ENCODE data around the gene RET.

Gene RET

GRCh38 chr10:43057231-43057711, 19.6 kb upstream of the RET start:
- H3K9ac ChIP-seq (ENCODE audit: low read length): no peak overlapping the region
- H3K4me3 ChIP-seq (ENCODE audit: low read length): no peak overlapping the region
- H3K79me2 ChIP-seq (ENCODE audit: low read length): no peaks in the 10 kb centered on the region
- H3K9me3 ChIP-seq (ENCODE audit: insufficient read depth, low read length): no peaks in the 10 kb centered on the region
- no peak overlapping the region for H3K4me2 ChIP-seq (ENCODE audit: low read length)
- no peak for TF ChIP-seq CTCF (IDR thresholded peaks at IDR 0.05; ENCODE audit: low read depth, low read length)
- TF ChIP-seq EZH2phosphoT487 (IDR thresholded peaks at IDR 0.05; ENCODE audit: low read depth): no peak
- no peaks in the 10 kb centered on the region for H3K36me3 ChIP-seq (replicated peaks; ENCODE audit: low read depth, low read length)
- no peak overlapping the region for H2AFZ ChIP-seq (ENCODE audit: low read depth, low read length)
- H3K4me1 ChIP-seq (ENCODE audit: low read length): no peaks in the 10 kb centered on the region
- no peaks in the 10 kb centered on the region for H4K20me1 ChIP-seq (ENCODE audit: insufficient read depth, low read length)
- peaks cover 4% of the 10 kb centered on the region; the same call in 1 of the 2 replicates for H3K27me3 ChIP-seq (ENCODE audit: low read depth, low read length)
- no peak overlapping the region for H3K27ac ChIP-seq (ENCODE audit: low read length)

GRCh38 chr10:43057831-43058340, 19.0 kb upstream of the RET start:
- Histone ChIP-seq H3K27me3 (ENCODE audit: low read depth, low read length) (peaks cover under 1% of the 10 kb centered on the region; the same call in 1 of the 2 replicates), H3K79me2 (ENCODE audit: low read length) (no peaks in the 10 kb centered on the region), H3K9ac (ENCODE audit: low read length) (no peak overlapping the region), H3K4me2 (ENCODE audit: low read length) (no peak overlapping the region), H2AFZ (ENCODE audit: low read depth, low read length) (no peak overlapping the region), H3K4me1 (ENCODE audit: low read length) (no peaks in the 10 kb centered on the region), H3K36me3 (replicated peaks; ENCODE audit: low read depth, low read length) (no peaks in the 10 kb centered on the region), H3K9me3 (ENCODE audit: insufficient read depth, low read length) (no peaks in the 10 kb centered on the region), H3K27ac (ENCODE audit: low read length) (no peak overlapping the region), H3K4me3 (ENCODE audit: low read length) (no peak overlapping the region), H4K20me1 (ENCODE audit: insufficient read depth, low read length) (no peaks in the 10 kb centered on the region)
- TF ChIP-seq CTCF (IDR thresholded peaks at IDR 0.05; ENCODE audit: low read depth, low read length) (no peak), EZH2phosphoT487 (IDR thresholded peaks at IDR 0.05; ENCODE audit: low read depth) (no peak)

- Histone ChIP-seq H3K27ac (ENCODE audit: low read length) (no peak overlapping the region), H3K9ac (ENCODE audit: low read length) (no peak overlapping the region), H3K4me3 (ENCODE audit: low read length) (no peak overlapping the region), H3K27me3 (ENCODE audit: low read depth, low read length) (no peaks in the 10 kb centered on the region), H3K4me2 (ENCODE audit: low read length) (no peak overlapping the region), H3K79me2 (ENCODE audit: low read length) (no peaks in the 10 kb centered on the region), H3K4me1 (ENCODE audit: low read length) (no peaks in the 10 kb centered on the region), H4K20me1 (ENCODE audit: insufficient read depth, low read length) (no peaks in the 10 kb centered on the region), H3K9me3 (ENCODE audit: insufficient read depth, low read length) (no peaks in the 10 kb centered on the region), H3K36me3 (replicated peaks; ENCODE audit: low read depth, low read length) (no peaks in the 10 kb centered on the region), H2AFZ (ENCODE audit: low read depth, low read length) (no peak overlapping the region)
- TF ChIP-seq CTCF (IDR thresholded peaks at IDR 0.05; ENCODE audit: low read depth, low read length) (no peak), EZH2phosphoT487 (IDR thresholded peaks at IDR 0.05; ENCODE audit: low read depth) (no peak)
Measured at GRCh38 chr10:43058716-43059335, 18.0 kb upstream of the RET start.

- TF ChIP-seq EZH2phosphoT487 (IDR thresholded peaks at IDR 0.05; ENCODE audit: low read depth) (no peak), CTCF (IDR thresholded peaks at IDR 0.05; ENCODE audit: low read depth, low read length) (no peak)
- Histone ChIP-seq H3K27ac (ENCODE audit: low read length) (no peak overlapping the region), H2AFZ (ENCODE audit: low read depth, low read length) (no peak overlapping the region), H3K4me2 (ENCODE audit: low read length) (no peak overlapping the region), H3K4me1 (ENCODE audit: low read length) (no peaks in the 10 kb centered on the region), H3K27me3 (ENCODE audit: low read depth, low read length) (no peaks in the 10 kb centered on the region), H3K9ac (ENCODE audit: low read length) (no peak overlapping the region), H3K36me3 (replicated peaks; ENCODE audit: low read depth, low read length) (no peaks in the 10 kb centered on the region), H3K4me3 (ENCODE audit: low read length) (no peak overlapping the region), H4K20me1 (ENCODE audit: insufficient read depth, low read length) (no peaks in the 10 kb centered on the region), H3K79me2 (ENCODE audit: low read length) (no peaks in the 10 kb centered on the region), H3K9me3 (ENCODE audit: insufficient read depth, low read length) (no peaks in the 10 kb centered on the region)
Measured at GRCh38 chr10:43059336-43059720, 17.5 kb upstream of the RET start.

All from OCI-LY3 (cell line).